Ovary (tissue), 9 donors: ENCODE data around the gene KCNK5. TPM values are rescaled to one million over a fixed set of nuclear protein-coding genes. Genes with fewer than 3 reads are reported as not detected.

Experiments used
- DNase-seq, 5 donors: peaks; one replicate each; pipeline ENCODE4 v3.0.0-alpha.2; 2019 to 2020
- H3K27ac ChIP-seq, 2 donors: fragments of 200-600 bp; one replicate each; pipeline versions ENCODE4 v1.5.1 to v1.8.0; 2019 to 2022
- H3K27me3 ChIP-seq: fragments of 200-600 bp; one replicate; pipeline ENCODE4 v1.8.0; 2022
- H3K36me3 ChIP-seq: fragments of 200-600 bp; sonication (generic); one replicate; pipeline ENCODE4 v1.5.1; 2019
- H3K4me1 ChIP-seq: one replicate; pipeline ENCODE4 v1.8.1; 2013; ENCODE audit warnings: mild to moderate bottlenecking, moderate library complexity; ENCODE audit not compliant: insufficient read depth
- H3K4me3 ChIP-seq: fragments of 200-600 bp; sonication (generic); one replicate; pipeline ENCODE4 v1.5.1; 2017
- H3K9me3 ChIP-seq, 2 donors: fragments of 200-600 bp in 1 of 2; sonication (generic) in 1 of 2; one replicate each; pipeline versions ENCODE4 v1.5.1 to v1.8.1; 2013 to 2019; ENCODE audit warnings: mild to moderate bottlenecking in 1 of 2, moderate library complexity in 1 of 2
- EP300 ChIP-seq: sonication (generic); formaldehyde crosslinking; IDR thresholded peaks from one replicate; pipeline ENCODE4 v1.6.1; 2017; ENCODE audit warnings: antibody characterized with exemption
- POLR2A ChIP-seq: fragments of 450-650 bp; IDR thresholded peaks from one replicate; pipeline ENCODE4 v1.6.1; 2017; ENCODE audit warnings: antibody characterized with exemption, mild to moderate bottlenecking, moderate library complexity
- WGBS, 3 donors: extraction: QIAGEN DNeasy Blood & Tissue Kit in 1 of 3; methylation state at CpG; one replicate each; pipeline versions ENCODE4 v1.1.5 to v1.1.7; 2013 to 2017; 5-methylcytosine and 5-hydroxymethylcytosine counted together
- intact Hi-C, 4 donors: fragments of 100-400 bp; cut with DNase I; formaldehyde crosslinking; loops; one replicate each; pipeline versions ENCODE4 v1.11.0 to v1.15.1; 2022 to 2023
- polyA plus RNA-seq, 2 donors: library from polyadenylated mRNA; stranded (reverse); fragments of 200-250 nt in 1 of 2; fragments of 350-450 nt in 1 of 2; fragmentation: Illumina TruSeq in 1 of 2; extraction: RNeasy Lipid Tissue Mini Kit (QIAGEN cat#74804) in 1 of 2; gene quantifications; one replicate each; pipeline ENCODE4 v1.2.3, GENCODE V29; 2013 to 2014
- total RNA-seq, 7 donors: library from RNA; depleted of rRNA in 2 of 7; stranded (reverse); fragments of >200 nt in 2 of 7; fragmentation: NEBNext Ultra II Directional in 3 of 7; extraction: Animal tissue kit (Norgen Biotek cat#: 25700) in 3 of 7; gene quantifications; one replicate each; pipeline versions ENCODE4 v1.1.0 to v1.2.4, GENCODE V29; 2016 to 2023
- TF ChIP-seq, protein P1 (sequence below), 3 donors: fragments of 450-650 bp in 2 of 3; fragments of 200-600 bp in 1 of 3; IDR thresholded peaks; one replicate each; pipeline versions ENCODE4 v1.5.1 to v1.8.0; 2016 to 2022; ENCODE audit warnings: antibody characterized with exemption in 3 of 3, mild to moderate bottlenecking in 1 of 3
- donor health status: DM: no; HTN: no; CAD: no; lungs with moderate emphysema.
- donor health status: DM: no; HTN: no; CAD: no.
- donor health status: Bipolar disorder and iron deficiency.
- donor health status: DM: yes; HTN: yes; CAD: no.
- donor health status: DM: no; HTN: no; CAD: no.
- donor health status: DM: yes; HTN: yes; CAD: no.

The KCNK5 gene
- total and polyA plus RNA-seq, 9 donors = 1.9 to 15.2 (median 7.9) TPM

- intact Hi-C loops = loop anchor here in 1 of 4 donors (10.0 kb wide), 1 partner anchor 111 kb away; no protein-coding TSS in a partner anchor
- TF ChIP-seq POLR2A (no peak), EP300 (no peak)
- TF ChIP-seq, protein P1, sequence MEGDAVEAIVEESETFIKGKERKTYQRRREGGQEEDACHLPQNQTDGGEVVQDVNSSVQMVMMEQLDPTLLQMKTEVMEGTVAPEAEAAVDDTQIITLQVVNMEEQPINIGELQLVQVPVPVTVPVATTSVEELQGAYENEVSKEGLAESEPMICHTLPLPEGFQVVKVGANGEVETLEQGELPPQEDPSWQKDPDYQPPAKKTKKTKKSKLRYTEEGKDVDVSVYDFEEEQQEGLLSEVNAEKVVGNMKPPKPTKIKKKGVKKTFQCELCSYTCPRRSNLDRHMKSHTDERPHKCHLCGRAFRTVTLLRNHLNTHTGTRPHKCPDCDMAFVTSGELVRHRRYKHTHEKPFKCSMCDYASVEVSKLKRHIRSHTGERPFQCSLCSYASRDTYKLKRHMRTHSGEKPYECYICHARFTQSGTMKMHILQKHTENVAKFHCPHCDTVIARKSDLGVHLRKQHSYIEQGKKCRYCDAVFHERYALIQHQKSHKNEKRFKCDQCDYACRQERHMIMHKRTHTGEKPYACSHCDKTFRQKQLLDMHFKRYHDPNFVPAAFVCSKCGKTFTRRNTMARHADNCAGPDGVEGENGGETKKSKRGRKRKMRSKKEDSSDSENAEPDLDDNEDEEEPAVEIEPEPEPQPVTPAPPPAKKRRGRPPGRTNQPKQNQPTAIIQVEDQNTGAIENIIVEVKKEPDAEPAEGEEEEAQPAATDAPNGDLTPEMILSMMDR (IDR thresholded peaks at IDR 0.05) = no peak
- Histone ChIP-seq H3K4me3 (no peak overlapping the region), H3K27ac (no peak overlapping the region), H3K4me1 (peaks cover 21% of the 10 kb centered on the region), H3K36me3 (no peaks in the 10 kb centered on the region), H3K27me3 (no peaks in the 10 kb centered on the region), H3K9me3 (no peaks in the 10 kb centered on the region)
- WGBS, 3 donors = 81 to 84% (median 83%) methylated on average over 10 of the region's 10 CpGs
- DNase-seq = no peak
Observed at GRCh38 chr6:39215640-39216158, 13.6 kb downstream of the KCNK5 start.

- H3K27ac ChIP-seq = no peak overlapping the region
- TF ChIP-seq POLR2A = no peak
- TF ChIP-seq EP300 = no peak
- TF ChIP-seq, protein P1 (IDR thresholded peaks at IDR 0.05) = no peak
- 33 to 49% (median 34%) methylated on average over 10 of the region's 10 CpGs for WGBS, 3 donors
- H3K27me3 ChIP-seq = no peaks in the 10 kb centered on the region
- no peaks in the 10 kb centered on the region for H3K36me3 ChIP-seq
- intact Hi-C loops = loop anchor here in 1 of 4 donors (10.0 kb wide), 1 partner anchor 110 kb away; no protein-coding TSS in a partner anchor
- H3K4me1 ChIP-seq = peaks cover 19% of the 10 kb centered on the region
- H3K9me3 ChIP-seq = no peaks in the 10 kb centered on the region
- DNase-seq = no peak
- H3K4me3 ChIP-seq = no peak overlapping the region
Observed at GRCh38 chr6:39214846-39215639, 14.2 kb downstream of the KCNK5 start.

DNA sequence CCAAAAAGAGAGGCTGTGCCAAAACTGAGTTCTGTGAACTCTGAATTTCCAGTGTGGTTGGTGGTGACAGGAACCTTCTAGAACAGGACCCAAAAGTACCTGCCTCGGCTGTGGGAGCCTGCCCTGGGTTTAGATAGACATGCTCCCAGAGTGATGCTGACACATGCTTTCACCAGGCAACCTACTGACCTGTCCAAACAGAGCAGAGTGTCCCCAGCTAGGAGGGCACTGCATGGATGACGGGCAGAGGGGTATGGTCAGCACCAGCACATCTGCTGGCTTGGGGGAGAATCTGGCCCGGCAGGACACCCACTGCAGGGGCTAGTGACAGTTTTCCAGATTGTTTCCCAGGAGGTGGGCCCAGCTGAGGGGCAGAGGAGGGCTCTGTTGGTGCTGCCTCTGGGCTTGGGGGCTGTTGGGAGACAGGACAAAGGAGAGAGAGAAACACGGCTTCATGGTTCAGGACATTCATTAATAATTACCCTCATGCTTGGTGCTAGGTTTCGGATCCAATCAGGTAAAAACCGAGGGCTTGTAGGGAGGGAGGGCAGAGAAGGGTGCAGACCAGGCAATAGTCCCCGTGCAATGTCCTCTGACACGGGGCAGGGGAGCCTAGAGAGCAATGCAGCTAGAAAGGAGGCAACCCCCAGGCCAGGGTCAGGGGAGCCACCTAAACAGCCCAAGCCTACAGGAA lies 15.0 kb downstream of the KCNK5 start:
- Histone ChIP-seq H3K4me3 (no peak overlapping the region), H3K9me3 (no peaks in the 10 kb centered on the region), H3K36me3 (no peaks in the 10 kb centered on the region), H3K27ac (no peak overlapping the region), H3K27me3 (no peaks in the 10 kb centered on the region), H3K4me1 (peaks cover 13% of the 10 kb centered on the region)
- intact Hi-C loops = loop anchor here in 1 of 4 donors (10.0 kb wide), 1 partner anchor 109 kb away; no protein-coding TSS in a partner anchor
- no peak for DNase-seq
- 76 to 88% (median 78%) methylated on average over 8 of the region's 8 CpGs for WGBS, 3 donors
- TF ChIP-seq POLR2A (no peak), EP300 (no peak)
- TF ChIP-seq, protein P1 (IDR thresholded peaks at IDR 0.05) = no peak

GRCh38 chr6:39213195-39213920 lies 15.9 kb downstream of the KCNK5 start:
- Histone ChIP-seq H3K27me3 (no peaks in the 10 kb centered on the region), H3K36me3 (no peaks in the 10 kb centered on the region), H3K4me3 (no peak overlapping the region), H3K9me3 (no peaks in the 10 kb centered on the region), H3K27ac (no peak overlapping the region), H3K4me1 (peaks cover 15% of the 10 kb centered on the region)
- intact Hi-C loops = loop anchor here in 1 of 4 donors (10.0 kb wide), 1 partner anchor 109 kb away; no protein-coding TSS in a partner anchor
- TF ChIP-seq POLR2A (no peak), EP300 (no peak)
- TF ChIP-seq, protein P1 (IDR thresholded peaks at IDR 0.05) = no peak
- no peak for DNase-seq
- WGBS, 3 donors = 84 to 87% (median 85%) methylated on average over 8 of the region's 8 CpGs
